Spleen (tissue), 11 donors: ENCODE results near the gene TEX14. TPM values are rescaled to one million over a fixed set of nuclear protein-coding genes. Genes with fewer than 3 reads are reported as not detected.

Experiments used
- DNase-seq: peaks from one replicate; pipeline ENCODE4 v3.0.0-alpha.2; 2020
- H3K27ac ChIP-seq, 8 donors: fragments of 200-600 bp; sonication (generic) in 7 of 8; 1 replicate in 4 of 8; 2 replicates in 4 of 8; pipeline versions ENCODE4 v1.5.0 to v1.8.0; 2016 to 2021; ENCODE audit warnings: inconsistent platforms in 4 of 8, mild to moderate bottlenecking in 4 of 8, moderate library complexity in 1 of 8
- H3K27me3 ChIP-seq, 7 donors: fragments of 200-600 bp; sonication (generic) in 6 of 7; replicated peaks in 1 of 7; 1 replicate in 4 of 7; 2 replicates in 3 of 7; pipeline versions ENCODE4 v1.5.0 to v1.8.0; 2016 to 2021; ENCODE audit warnings: inconsistent platforms in 3 of 7, mild to moderate bottlenecking in 1 of 7
- H3K36me3 ChIP-seq, 6 donors: fragments of 200-600 bp; sonication (generic) in 5 of 6; 1 replicate in 4 of 6; 2 replicates in 2 of 6; pipeline versions ENCODE4 v1.5.0 to v1.8.0; 2016 to 2021; ENCODE audit warnings: inconsistent platforms in 2 of 6
- H3K4me1 ChIP-seq, 6 donors: fragments of 200-600 bp; sonication (generic) in 5 of 6; 1 replicate in 3 of 6; 2 replicates in 3 of 6; pipeline versions ENCODE4 v1.5.0 to v1.8.0; 2016 to 2021; ENCODE audit warnings: inconsistent platforms in 3 of 6
- H3K4me3 ChIP-seq, 8 donors: fragments of 200-600 bp; sonication (generic) in 7 of 8; 1 replicate in 4 of 8; 2 replicates in 4 of 8; pipeline versions ENCODE4 v1.5.0 to v1.8.0; 2016 to 2021; ENCODE audit warnings: inconsistent platforms in 4 of 8, mild to moderate bottlenecking in 4 of 8, moderate library complexity in 2 of 8
- H3K9me3 ChIP-seq, 8 donors: fragments of 200-600 bp; sonication (generic) in 7 of 8; 1 replicate in 4 of 8; 2 replicates in 4 of 8; pipeline versions ENCODE4 v1.5.0 to v1.8.0; 2016 to 2021; ENCODE audit warnings: inconsistent platforms in 4 of 8
- POLR2A ChIP-seq, 3 donors: fragments of 450-650 bp; IDR thresholded peaks; one replicate each; pipeline ENCODE4 v1.5.1; 2017; ENCODE audit warnings: antibody characterized with exemption in 3 of 3, mild to moderate bottlenecking in 1 of 3
- POLR2AphosphoS5 ChIP-seq, 3 donors: sonication (generic); formaldehyde crosslinking; IDR thresholded peaks; one replicate each; pipeline ENCODE4 v1.5.1; 2017; ENCODE audit warnings: antibody characterized with exemption in 3 of 3
- WGBS, 5 donors: extraction: QIAGEN DNeasy Blood & Tissue Kit in 3 of 5; methylation state at CpG; one replicate each; pipeline versions ENCODE4 v1.1.5 to v1.1.7; 2013 to 2018; 5-methylcytosine and 5-hydroxymethylcytosine counted together
- intact Hi-C: fragments of 100-400 bp; cut with DNase I; formaldehyde crosslinking; loops from one replicate; pipeline ENCODE4 v1.15.0; 2023; ENCODE audit warnings: low total_unique reads
- polyA plus RNA-seq, 3 donors: library from polyadenylated mRNA; stranded (reverse); fragments of 200-250 nt; gene quantifications; one replicate each; pipeline ENCODE4 v1.2.1, GENCODE V29; 2013
- total RNA-seq, 7 donors: library from RNA; depleted of rRNA in 3 of 7; stranded (reverse); fragments of >200 nt in 3 of 7; fragmentation: NEBNext Ultra II Directional in 4 of 7; extraction: Animal tissue kit (Norgen Biotek cat#: 25700) in 4 of 7; gene quantifications; one replicate each; pipeline versions ENCODE4 v1.1.0 to v1.2.1, GENCODE V29; 2016 to 2021
- TF ChIP-seq, protein P1 (sequence below), 11 experiments: fragments of 200-600 bp in 7 of 11; fragments of 450-650 bp in 4 of 11; sonication (generic) in 4 of 11; IDR thresholded peaks in 8 of 11; conservative IDR thresholded peaks in 3 of 11; 1 replicate in 7 of 11; 2 replicates in 4 of 11; pipeline versions ENCODE4 v1.4.0 to v1.8.0; 2016 to 2021; ENCODE audit warnings: antibody characterized with exemption in 11 of 11, inconsistent platforms in 4 of 11, mild to moderate bottlenecking in 1 of 11
- donor health status: healthy with polysubstance abuse.
- donor health status: DM: no; HTN: no; CAD: no; lungs with moderate emphysema.
- donor health status: DM: no; HTN: no; CAD: no.
- donor health status: Bipolar disorder and iron deficiency.
- donor health status: healthy.
- donor health status: DM: no; HTN: no; CAD: no.
- donor health status: DM: yes; HTN: yes; CAD: no.

TEX14 gene
- total and polyA plus RNA-seq, 10 donors: 0.17 to 0.70 (median 0.39) TPM; not detected in 1

DNA sequence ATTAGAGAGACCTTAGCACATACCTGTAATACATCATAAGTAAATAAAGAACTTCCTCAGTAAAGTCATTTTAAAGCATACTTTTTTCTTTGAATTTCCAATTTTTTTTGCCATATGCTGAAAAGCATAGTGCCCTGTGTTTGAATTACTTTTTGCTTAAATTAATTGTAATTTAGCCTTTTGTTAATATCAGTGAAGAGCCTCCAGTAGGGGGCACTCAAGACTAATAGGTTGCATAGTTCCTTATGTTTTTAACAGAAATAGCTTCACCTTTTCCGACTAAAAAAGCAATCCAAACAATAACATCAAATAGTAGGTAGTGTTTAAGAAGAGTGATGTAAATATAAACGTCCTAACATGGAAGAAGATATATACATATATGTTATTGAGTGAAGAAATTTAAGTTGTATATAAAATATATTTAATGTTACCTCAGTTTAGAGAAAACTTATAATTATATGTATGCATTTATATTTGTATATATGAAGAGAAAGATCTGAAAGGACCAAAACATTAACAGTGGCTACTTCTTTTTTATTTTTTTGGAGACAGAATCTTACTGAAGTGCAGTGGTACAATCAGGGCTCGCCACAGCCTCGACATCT, 19.2 kb upstream of the TEX14 start:
- no peaks in the 10 kb centered on the region for H3K9me3 ChIP-seq
- H3K27ac ChIP-seq: no peak overlapping the region
- H3K4me3 ChIP-seq: no peak overlapping the region
- H3K27me3 ChIP-seq: no peaks in the 10 kb centered on the region
- H3K36me3 ChIP-seq: peaks cover 0 to 82% (median 17%) of the 10 kb centered on the region in 6 donors
- WGBS, 5 donors: 53 to 56% (median 54%) methylated on average over 4 of the region's 4 CpGs
- TF ChIP-seq, protein P1, sequence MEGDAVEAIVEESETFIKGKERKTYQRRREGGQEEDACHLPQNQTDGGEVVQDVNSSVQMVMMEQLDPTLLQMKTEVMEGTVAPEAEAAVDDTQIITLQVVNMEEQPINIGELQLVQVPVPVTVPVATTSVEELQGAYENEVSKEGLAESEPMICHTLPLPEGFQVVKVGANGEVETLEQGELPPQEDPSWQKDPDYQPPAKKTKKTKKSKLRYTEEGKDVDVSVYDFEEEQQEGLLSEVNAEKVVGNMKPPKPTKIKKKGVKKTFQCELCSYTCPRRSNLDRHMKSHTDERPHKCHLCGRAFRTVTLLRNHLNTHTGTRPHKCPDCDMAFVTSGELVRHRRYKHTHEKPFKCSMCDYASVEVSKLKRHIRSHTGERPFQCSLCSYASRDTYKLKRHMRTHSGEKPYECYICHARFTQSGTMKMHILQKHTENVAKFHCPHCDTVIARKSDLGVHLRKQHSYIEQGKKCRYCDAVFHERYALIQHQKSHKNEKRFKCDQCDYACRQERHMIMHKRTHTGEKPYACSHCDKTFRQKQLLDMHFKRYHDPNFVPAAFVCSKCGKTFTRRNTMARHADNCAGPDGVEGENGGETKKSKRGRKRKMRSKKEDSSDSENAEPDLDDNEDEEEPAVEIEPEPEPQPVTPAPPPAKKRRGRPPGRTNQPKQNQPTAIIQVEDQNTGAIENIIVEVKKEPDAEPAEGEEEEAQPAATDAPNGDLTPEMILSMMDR (IDR thresholded peaks at IDR 0.05 in 8 of 11, conservative IDR thresholded peaks at IDR 0.05 in 3 of 11): peak; percentile 28 to 72 (median 69)
- no peak for TF ChIP-seq POLR2AphosphoS5 (IDR thresholded peaks at IDR 0.05)
- intact Hi-C loops: loop anchor here (5.0 kb wide), 1 partner anchor 296 kb away; no protein-coding TSS in a partner anchor
- H3K4me1 ChIP-seq: peaks cover 0 to 13% (median 0%) of the 10 kb centered on the region in 6 donors
- no peak for DNase-seq

DNA sequence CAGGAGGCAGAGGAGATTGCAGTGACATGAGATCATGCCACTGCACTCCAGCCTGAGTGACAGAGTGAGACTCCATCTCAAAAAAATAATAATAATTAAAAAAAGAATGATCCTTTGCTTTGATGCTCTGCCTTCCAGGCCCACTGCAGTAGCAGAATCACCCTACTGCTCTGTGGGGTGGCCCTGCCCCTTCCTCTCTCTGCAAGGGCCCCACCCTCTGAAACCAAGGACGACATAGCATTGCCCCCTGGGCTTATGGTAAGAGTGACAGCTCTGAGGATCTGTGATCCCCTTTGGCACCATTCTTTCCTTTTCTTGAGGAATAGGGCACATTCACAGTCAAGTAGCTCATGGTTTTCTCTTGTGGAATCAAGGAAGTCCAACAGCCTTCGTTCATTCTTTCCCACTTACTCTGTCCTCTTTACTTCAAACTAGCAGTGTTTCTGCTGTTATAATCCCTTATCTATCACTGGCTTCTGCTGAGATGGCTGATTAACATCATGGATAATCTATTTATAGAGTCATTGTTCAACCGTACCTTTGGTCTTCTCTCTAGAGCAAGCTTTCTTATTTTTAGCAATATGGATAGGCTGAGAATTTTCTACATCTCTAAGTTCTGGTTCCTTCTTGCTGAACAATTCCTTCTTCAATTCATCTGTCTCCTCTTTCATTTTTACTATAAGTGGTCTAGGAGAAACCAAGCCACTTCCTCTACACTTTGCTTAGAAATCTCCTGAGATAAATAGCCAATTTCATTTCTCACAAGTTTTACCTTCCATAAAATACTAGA, 14.7 kb upstream of the TEX14 start:
- Histone ChIP-seq H3K27ac (no peak overlapping the region), H3K36me3 (peaks cover 0 to 79% (median 17%) of the 10 kb centered on the region in 6 donors), H3K9me3 (no peaks in the 10 kb centered on the region), H3K4me3 (no peak overlapping the region), H3K4me1 (peaks cover 0 to 13% (median 0%) of the 10 kb centered on the region in 6 donors), H3K27me3 (no peaks in the 10 kb centered on the region)
- peak; percentile 12 for DNase-seq
- intact Hi-C loops: no loop called here
- TF ChIP-seq POLR2AphosphoS5 (IDR thresholded peaks at IDR 0.05) (no peak), POLR2A (IDR thresholded peaks at IDR 0.05) (no peak)
- TF ChIP-seq, protein P1 (IDR thresholded peaks at IDR 0.05 in 8 of 11, conservative IDR thresholded peaks at IDR 0.05 in 3 of 11): no peak
- whole genome bisulfite sequencing, 5 donors: 53 to 77% (median 57%) methylated on average over 3 of the region's 3 CpGs

DNA sequence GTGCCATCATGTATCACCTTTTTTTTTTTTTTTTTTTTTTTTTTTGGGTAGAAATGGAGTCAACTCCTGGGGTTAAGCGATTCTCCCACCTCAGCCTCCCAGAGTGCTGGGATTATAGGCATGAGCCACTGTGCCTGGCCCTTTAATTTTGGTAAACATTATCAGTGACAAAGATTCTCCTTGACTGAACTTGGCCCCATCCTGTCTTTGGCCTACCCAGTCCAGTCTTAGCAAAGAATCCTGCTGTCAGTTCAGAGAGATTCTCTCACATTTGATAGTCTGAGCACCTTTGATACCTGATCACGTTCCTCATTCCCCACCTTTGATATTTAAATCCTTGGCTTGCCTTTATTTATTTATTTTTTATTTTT, 12.1 kb upstream of the TEX14 start:
- DNase-seq: no peak
- no peaks in the 10 kb centered on the region for H3K9me3 ChIP-seq
- H3K27ac ChIP-seq: no peak overlapping the region
- peaks cover 0 to 89% (median 24%) of the 10 kb centered on the region in 6 donors for H3K36me3 ChIP-seq
- intact Hi-C loops: no loop called here
- H3K27me3 ChIP-seq: no peaks in the 10 kb centered on the region
- no peak overlapping the region for H3K4me3 ChIP-seq
- WGBS, 5 donors: 91 to 100% (median 95%) methylated on average over 2 of the region's 2 CpGs
- H3K4me1 ChIP-seq: peaks cover 0 to 9% (median 0%) of the 10 kb centered on the region in 6 donors
- TF ChIP-seq POLR2AphosphoS5 (IDR thresholded peaks at IDR 0.05): no peak
- TF ChIP-seq POLR2A (IDR thresholded peaks at IDR 0.05): no peak
- TF ChIP-seq, protein P1 (IDR thresholded peaks at IDR 0.05 in 8 of 11, conservative IDR thresholded peaks at IDR 0.05 in 3 of 11): no peak
